NCI-H1048 (cell line): ENCODE results near the gene THOC7.

Experiments used
- DNase-seq: peaks from one replicate; lab custom pipeline; 2025; lab: John Stamatoyannopoulos, UW

Gene THOC7

GRCh38 chr3:63878394-63879060 lies 14.9 kb upstream of the THOC7 start:
- no peak for DNase-seq

DNA sequence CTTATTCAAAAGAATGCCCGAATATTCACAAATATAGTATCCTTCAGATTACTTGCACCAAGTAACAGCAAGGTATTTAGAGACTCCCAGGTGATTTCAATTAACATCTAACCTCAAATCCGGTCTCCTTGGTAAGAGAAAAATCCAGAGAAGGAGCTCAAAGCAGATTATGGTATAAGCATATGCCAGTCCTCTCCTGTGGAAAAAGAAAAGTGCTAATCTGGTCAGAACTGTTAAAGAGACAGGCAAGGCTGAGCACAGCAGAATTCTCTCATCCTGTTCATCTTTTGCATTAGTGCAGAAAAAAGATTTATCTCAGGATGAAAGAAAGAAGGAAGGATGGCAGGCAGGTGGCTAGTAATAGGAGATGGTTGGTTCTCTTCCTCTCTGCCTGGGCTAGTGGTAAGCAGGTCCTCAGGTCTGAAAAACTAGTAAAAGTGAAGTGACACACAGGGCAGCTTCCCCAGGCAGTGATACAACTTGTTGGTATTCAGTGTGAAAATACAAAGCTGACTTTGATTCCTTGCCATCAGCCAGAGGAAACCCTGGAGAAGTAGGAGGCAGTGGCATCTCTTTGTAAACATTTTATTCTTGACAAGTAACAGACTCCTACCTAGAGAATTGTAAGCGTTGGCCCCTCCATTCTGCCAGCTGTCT lies 14.3 kb upstream of the THOC7 start:
- no peak for DNase-seq

DNA sequence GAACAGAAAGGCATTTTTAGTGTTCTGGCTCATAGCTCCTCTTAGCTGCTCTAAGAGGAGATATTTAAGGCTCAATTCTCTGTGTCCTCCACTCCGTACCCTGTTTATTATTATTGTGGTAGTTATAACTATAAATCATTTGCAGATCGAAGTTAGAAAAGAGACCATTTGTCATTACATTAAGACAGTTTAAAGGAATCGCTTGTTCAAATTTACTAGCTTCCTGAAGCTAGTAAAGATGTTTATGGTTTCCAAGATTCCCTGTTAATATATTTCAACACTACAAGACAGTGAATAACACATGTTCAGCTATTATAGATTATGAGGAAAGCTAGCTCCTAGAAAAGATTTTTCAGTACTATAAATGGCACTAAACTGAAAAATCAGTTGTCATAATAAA lies 12.7 kb upstream of the THOC7 start:
- no peak for DNase-seq

DNA sequence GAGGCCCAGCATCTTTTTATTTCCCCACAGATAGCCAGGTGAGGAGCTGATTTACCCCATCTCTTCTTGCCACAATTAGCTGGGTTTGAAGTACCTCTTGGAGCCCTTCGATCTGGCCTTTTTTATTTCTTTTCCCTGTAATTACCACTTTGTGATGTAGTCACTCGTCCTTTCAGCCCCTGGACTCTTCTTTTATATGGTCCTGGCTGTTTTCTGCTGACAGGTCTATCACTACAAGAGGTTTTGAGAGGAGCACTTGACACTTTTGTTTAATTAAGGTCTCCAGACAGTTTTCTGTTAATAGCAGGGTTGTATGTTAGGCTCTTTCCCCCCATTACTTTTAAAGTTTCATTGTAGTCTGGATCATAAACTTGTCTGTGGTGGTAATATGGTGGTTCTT lies 11.9 kb upstream of the THOC7 start:
- DNase-seq = no peak

DNA sequence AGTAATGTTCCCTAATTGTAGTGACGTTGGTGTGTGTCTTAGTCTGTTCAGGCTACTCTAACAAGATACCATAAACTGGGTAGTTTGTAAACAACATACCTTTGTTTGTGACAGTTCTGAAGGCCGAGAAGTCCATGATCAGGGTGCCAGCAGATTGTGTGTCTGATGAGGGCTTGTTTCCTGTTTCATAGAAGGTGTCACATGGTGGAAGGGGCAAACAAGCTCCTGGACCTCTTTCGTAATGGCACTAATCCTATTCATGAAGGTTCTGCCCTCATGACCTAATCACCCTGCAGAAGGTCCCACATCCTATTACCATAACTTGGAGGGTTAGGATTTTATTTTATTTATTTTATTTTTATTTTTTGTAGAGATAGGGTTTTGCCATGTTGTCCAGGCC lies 11.2 kb upstream of the THOC7 start:
- no peak for DNase-seq

DNA sequence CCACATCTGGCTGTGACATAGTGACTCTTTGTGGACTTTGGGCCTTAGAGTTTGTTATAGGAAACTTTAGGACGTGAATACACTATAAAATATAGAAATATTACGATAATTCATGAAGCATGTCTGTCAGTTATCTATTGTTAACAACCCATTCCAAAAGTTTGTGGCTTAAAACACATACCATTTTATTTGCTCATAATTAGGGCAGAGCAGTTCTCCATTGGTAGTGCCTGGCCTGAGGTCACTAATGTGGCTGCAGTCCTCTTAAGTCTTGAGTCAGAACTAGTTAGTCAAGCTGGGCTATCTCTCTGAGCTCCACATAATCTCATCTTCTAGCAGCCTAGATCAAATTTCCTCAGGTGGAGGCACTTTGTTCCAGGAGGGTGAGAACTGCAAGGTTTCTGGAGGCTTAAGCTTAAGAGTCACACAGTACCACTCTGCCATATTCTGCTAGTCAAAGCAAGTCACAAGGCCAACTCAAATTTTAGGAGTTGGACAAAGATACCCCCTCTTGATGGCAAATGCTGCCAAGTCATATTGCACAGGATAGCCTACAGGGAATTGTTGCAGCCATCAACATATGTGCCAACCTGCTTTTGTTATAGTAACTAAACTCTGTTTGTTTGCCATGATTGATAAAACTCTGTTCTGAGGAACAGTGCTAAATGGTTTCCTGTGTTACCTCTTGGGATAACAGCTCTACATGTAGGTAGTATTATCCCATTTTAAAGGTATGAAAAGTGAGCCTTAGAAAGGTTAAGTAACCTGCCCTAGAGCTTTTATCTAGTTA lies 8.7 kb upstream of the THOC7 start:
- no peak for DNase-seq

DNA sequence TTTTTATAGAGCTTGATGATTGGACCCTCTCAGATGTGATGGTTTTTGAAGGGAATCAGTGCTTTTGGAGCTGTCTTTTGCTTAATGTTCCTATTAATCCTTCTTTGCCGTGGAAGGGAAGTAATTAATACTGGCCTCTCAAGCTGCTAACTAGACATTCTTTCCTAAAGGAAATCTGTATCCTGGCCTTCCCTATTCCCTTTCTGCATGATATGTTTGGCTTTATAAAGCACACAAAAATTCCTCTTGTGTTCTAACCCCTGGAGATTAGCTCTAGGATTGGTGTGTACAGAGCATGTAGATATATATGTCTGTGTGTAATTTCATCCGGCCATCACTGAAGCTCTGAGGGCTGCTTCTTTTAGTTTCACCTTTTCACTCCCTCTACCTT lies 7.0 kb upstream of the THOC7 start:
- no peak for DNase-seq

GRCh38 chr3:63869940-63870614 lies 6.5 kb upstream of the THOC7 start:
- no peak for DNase-seq

DNA sequence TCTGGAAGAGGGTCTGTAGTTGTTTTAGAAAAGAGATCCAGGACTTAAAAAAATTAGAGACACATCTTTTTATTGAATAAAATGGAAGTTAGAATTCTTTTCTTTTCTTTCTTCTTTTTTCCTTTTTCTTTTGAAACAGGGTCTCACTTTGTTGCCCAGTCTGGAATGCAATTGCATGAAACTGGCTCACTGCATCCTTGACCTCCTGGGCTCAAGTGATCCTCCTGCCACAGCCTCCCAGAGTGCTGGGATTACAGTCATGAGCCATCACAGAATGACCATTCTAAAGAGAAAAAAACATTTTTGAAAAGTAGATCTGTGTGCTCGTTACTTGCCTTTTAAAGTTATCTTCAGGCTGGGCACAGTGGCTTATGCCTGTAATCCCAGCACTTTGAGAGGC lies 3.6 kb upstream of the THOC7 start:
- DNase-seq = no peak

DNA sequence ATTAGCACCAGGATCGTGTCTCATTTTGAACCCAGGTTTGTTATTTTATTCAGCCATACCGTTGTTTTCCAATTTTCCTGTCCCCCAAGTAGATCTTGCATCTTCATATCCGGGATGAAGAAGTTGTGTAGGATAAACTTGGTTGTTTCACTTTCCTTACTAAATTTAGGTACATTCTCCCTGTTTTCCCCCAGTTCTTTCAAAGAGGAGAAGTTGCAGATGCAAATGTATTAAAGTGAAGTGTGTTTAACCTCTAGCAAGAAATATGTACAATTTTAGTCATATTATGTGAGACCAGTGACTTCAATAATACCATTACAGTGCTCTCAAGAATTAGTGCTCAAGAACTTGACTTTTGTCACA lies 1.3 kb upstream of the THOC7 start:
- no peak for DNase-seq

- no peak for DNase-seq
These were observed 681 bp upstream of the THOC7 start for GRCh38 chr3:63864008-63864964.

- no peak for DNase-seq
These were observed 828 bp downstream of the THOC7 start for GRCh38 chr3:63862804-63863149.

- no peak for DNase-seq
These were observed 2.3 kb downstream of the THOC7 start for GRCh38 chr3:63861306-63861705.

GRCh38 chr3:63860776-63861175 lies 2.8 kb downstream of the THOC7 start:
- DNase-seq = no peak

DNA sequence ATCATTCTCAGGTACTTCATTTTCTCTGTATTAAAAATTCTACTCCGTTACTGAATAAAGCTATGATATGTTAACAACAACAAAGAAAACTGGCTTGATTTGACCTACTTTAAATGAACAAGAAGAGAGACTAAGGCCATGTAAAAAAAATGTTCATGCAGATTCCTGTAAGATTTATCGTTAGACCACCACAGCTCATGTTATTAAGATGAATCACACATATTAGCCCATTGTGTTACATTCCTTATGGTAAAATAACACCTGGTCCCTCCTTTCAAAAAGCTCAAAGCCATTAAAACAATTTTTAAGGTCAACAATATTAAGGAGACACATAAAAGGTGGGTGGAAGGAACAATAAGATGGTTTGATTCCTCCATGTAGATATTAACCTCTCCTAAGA lies 6.3 kb downstream of the THOC7 start:
- no peak for DNase-seq

DNA sequence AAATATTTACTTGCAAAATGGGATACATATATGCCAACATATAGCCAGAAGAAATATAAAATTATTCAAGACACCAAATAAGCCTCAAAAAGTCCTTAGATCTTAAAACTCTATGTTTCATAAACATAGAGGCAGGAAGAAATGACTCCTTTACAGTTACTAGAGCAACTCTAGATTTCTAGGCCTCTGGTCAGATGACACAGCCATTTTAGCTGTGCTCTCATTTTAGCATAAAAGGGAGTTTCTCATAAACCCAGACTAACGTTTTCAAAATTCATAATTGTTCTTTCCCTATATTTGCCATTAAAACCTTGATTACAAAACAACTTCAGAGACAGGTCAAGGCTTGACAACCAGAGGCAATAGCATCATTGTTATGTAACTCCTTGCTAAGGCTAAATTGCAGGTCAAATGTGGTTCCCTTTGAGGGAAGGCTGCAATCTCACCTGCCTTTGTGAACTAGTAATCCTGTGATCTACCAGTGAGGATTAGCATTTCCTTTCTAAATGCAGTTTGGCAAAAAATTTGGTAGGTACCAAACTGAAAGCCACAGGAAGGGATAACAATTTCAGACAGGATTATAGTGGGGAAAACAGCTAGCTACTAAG lies 8.2 kb downstream of the THOC7 start:
- DNase-seq = no peak

- no peak for DNase-seq
These were observed 10.5 kb downstream of the THOC7 start for GRCh38 chr3:63853106-63853505.

DNA sequence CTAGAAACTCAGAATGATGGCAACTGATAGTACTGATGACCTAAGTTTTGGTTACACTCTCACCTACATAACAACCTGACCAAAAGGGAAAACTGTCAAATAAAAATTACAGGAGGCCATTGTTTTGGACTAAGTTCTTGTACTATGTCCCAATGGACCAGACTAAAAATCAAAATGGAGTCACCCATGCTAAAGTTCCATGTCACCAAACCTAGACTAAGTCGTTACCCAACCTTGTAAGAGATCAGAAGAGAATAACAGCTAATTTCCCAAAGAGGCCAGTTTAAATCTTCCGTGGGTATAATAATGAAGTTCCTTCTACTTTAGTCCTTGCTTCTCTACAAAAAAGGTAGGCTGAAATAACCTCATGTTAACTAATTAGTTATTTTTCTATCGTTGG lies 12.3 kb downstream of the THOC7 start:
- DNase-seq = no peak

DNA sequence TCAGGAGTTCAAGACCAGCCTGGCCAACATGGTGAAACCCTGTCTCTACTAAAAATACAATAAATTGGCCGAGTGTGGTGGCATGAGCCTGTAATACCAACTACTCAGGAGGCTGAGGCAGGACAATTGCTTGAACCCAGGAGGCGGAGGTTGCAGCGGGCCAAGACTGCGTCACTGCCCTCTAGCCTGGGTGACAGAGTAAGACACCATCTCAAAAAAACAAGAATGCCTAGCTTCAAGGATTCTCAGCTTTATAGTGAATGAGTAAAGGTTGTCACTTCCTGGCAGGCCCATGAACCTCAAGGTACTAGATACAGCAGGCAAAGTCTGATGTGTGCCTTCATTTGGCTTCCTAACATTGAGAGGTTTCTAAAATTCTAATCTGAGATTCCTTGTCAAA lies 14.4 kb downstream of the THOC7 start:
- no peak for DNase-seq

DNA sequence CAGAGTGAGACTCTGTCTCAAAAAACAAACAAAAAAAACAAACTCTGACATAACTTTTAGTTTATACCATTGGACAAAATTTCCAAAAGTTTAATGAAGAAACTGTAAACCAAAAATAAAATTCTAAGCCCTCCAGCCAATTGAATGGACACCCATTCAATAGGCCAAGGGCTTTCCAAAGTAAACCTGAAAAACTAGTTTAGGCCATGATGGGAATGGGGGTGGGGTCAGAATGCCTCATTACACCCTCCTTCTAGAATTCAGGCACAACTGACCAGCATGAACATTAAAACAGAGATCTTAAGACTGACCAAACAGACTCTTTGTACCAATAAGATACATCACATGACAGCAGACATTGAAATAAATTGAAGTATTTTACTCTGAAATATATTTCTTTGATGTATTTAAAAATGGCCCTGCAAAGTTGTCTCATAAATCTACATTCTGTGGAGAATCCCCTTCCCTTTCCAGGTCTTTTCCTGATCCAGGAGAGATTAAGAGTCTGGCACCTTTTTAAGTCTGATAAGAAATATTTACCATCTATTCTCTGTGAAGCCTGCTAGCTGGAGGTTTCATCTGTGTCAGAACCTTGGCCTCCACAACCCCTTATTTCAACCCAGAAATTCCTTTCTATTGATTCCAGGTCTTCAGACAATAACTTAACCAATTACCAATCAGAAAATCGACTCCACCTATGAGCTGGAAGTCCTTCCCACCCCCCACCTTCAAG lies 15.7 kb downstream of the THOC7 start:
- no peak for DNase-seq

- DNase-seq = no peak
These were observed 18.4 kb downstream of the THOC7 start for GRCh38 chr3:63845215-63845614.
